Stimulated activated naive B cell treated with anti-CD40 and anti-IgM and Interleukin-4, amounts not matched to agents 10 μg/mL and 1 μg/mL and 100 μg/mL, for 72 hours (primary cell): ENCODE data around the gene PADI4.

Experiments
- ATAC-seq, 2 donors: fragments of 150-1000 bp; cut with Tn5 transposase; replicated peaks; 2 replicates each; pipeline ENCODE4 v1.10.0; 2021; ENCODE audit warnings: moderate library complexity in 1 of 2
- DNase-seq: peaks from one replicate; pipeline ENCODE4 v3.0.0; 2021
- H3K27ac Mint-ChIP-seq: one replicate; pipeline ENCODE4 v1.8.0; 2022; ENCODE audit warnings: mild to moderate bottlenecking, mixed read lengths
- H3K27me3 Mint-ChIP-seq, 2 donors: one replicate each; pipeline ENCODE4 v1.8.0; 2022; ENCODE audit warnings: mixed read lengths in 2 of 2
- H3K36me3 Mint-ChIP-seq, 2 donors: one replicate each; pipeline ENCODE4 v1.8.0; 2022; ENCODE audit warnings: mixed read lengths in 2 of 2, mild to moderate bottlenecking in 1 of 2
- H3K4me1 Mint-ChIP-seq, 2 donors: one replicate each; pipeline ENCODE4 v1.8.0; 2022; ENCODE audit warnings: mixed read lengths in 2 of 2, mild to moderate bottlenecking in 1 of 2
- H3K4me3 Mint-ChIP-seq, 2 donors: one replicate each; pipeline ENCODE4 v1.8.0; 2022; ENCODE audit warnings: mild to moderate bottlenecking in 2 of 2, mixed read lengths in 2 of 2, moderate library complexity in 1 of 2
- H3K9me3 Mint-ChIP-seq, 2 donors: one replicate each; pipeline ENCODE4 v1.8.0; 2022; ENCODE audit warnings: mixed read lengths in 2 of 2, mild to moderate bottlenecking in 1 of 2

PADI4 gene

GRCh38 chr1:17295292-17295691 lies 12.7 kb upstream of the PADI4 start:
- no peaks in the 10 kb centered on the region for H3K4me1 Mint-ChIP-seq
- no peak overlapping the region for H3K4me3 Mint-ChIP-seq
- H3K36me3 Mint-ChIP-seq, result no peaks in the 10 kb centered on the region
- DNase-seq (no peak), ATAC-seq (no peak)
- H3K27ac Mint-ChIP-seq, result no peak overlapping the region
- peaks cover 15 to 25% of the 10 kb centered on the region in 2 donors for H3K27me3 Mint-ChIP-seq
- peaks cover 0 to 7% of the 10 kb centered on the region in 2 donors for H3K9me3 Mint-ChIP-seq

- Mint-ChIP-seq H3K27ac (no peak overlapping the region), H3K27me3 (peaks cover 11 to 19% of the 10 kb centered on the region in 2 donors), H3K4me3 (no peak overlapping the region), H3K36me3 (no peaks in the 10 kb centered on the region), H3K9me3 (peaks cover 0 to 7% of the 10 kb centered on the region in 2 donors), H3K4me1 (no peaks in the 10 kb centered on the region)
- ATAC-seq (no peak), DNase-seq (no peak)
These were observed 11.9 kb upstream of the PADI4 start for GRCh38 chr1:17296086-17296485.

- Mint-ChIP-seq H3K4me1 (no peaks in the 10 kb centered on the region), H3K27ac (no peak overlapping the region), H3K4me3 (no peak overlapping the region), H3K36me3 (peaks cover 6% of the 10 kb centered on the region in 2 donors), H3K27me3 (peaks cover 14 to 23% of the 10 kb centered on the region in 2 donors), H3K9me3 (peaks cover 10 to 19% of the 10 kb centered on the region in 2 donors)
- ATAC-seq (no peak), DNase-seq (no peak)
These were observed 10.0 kb upstream of the PADI4 start for GRCh38 chr1:17297991-17298390.

- H3K27me3 Mint-ChIP-seq, result peaks cover 14 to 23% of the 10 kb centered on the region in 2 donors
- DNase-seq (no peak), ATAC-seq (no peak)
- no peaks in the 10 kb centered on the region for H3K4me1 Mint-ChIP-seq
- peaks cover 11 to 20% of the 10 kb centered on the region in 2 donors for H3K9me3 Mint-ChIP-seq
- peaks cover 6% of the 10 kb centered on the region in 2 donors for H3K36me3 Mint-ChIP-seq
- no peak overlapping the region for H3K4me3 Mint-ChIP-seq
- no peak overlapping the region for H3K27ac Mint-ChIP-seq
These were observed 6.2 kb upstream of the PADI4 start for GRCh38 chr1:17301767-17302166.

DNA sequence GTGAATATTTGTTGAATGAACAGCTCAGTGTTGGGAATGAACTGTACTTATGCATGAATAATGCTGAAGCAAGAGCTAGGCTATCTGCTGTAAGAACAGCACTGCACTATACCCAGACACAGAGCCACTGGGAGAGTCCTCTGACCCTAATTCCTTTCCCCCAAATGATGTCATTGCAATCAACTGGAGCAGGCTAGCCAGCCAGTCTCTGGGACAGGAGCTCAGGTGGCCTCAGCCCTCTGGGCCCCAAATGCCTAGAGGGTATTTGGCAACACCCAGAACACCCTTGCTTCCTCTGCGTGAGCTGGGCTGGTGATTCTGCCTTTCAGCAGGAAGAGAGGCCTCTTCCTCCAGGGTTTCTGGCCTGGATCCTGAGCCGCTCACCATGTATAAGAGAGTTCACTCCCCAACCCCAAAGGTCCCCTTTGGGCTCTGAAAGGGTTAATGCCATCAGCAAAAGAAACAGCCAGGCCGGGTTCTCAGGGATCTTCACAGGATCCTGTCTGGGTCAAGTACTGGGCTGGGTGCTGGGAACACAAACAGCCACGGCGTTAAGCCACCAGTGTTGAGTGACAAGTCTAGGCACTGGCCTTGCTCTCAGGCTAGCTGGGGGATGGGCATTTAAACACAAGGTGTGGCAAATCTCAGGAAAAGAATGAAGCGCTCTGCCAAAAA lies 3.7 kb upstream of the PADI4 start:
- no peak overlapping the region for H3K4me3 Mint-ChIP-seq
- peaks cover 15 to 42% of the 10 kb centered on the region in 2 donors for H3K27me3 Mint-ChIP-seq
- peaks cover 11 to 15% of the 10 kb centered on the region in 2 donors for H3K9me3 Mint-ChIP-seq
- no peak overlapping the region for H3K27ac Mint-ChIP-seq
- H3K4me1 Mint-ChIP-seq, result no peaks in the 10 kb centered on the region
- peaks cover 6% of the 10 kb centered on the region in 2 donors for H3K36me3 Mint-ChIP-seq
- DNase-seq (no peak), ATAC-seq (no peak)

- no peak overlapping the region for H3K27ac Mint-ChIP-seq
- H3K9me3 Mint-ChIP-seq, result peaks cover 11 to 12% of the 10 kb centered on the region in 2 donors
- H3K36me3 Mint-ChIP-seq, result peaks cover 6% of the 10 kb centered on the region in 2 donors
- H3K4me1 Mint-ChIP-seq, result no peaks in the 10 kb centered on the region
- peaks cover 17 to 47% of the 10 kb centered on the region in 2 donors for H3K27me3 Mint-ChIP-seq
- ATAC-seq, result no peak
- DNase-seq, result no peak
- no peak overlapping the region for H3K4me3 Mint-ChIP-seq
These were observed 3.2 kb upstream of the PADI4 start for GRCh38 chr1:17304826-17305175.

DNA sequence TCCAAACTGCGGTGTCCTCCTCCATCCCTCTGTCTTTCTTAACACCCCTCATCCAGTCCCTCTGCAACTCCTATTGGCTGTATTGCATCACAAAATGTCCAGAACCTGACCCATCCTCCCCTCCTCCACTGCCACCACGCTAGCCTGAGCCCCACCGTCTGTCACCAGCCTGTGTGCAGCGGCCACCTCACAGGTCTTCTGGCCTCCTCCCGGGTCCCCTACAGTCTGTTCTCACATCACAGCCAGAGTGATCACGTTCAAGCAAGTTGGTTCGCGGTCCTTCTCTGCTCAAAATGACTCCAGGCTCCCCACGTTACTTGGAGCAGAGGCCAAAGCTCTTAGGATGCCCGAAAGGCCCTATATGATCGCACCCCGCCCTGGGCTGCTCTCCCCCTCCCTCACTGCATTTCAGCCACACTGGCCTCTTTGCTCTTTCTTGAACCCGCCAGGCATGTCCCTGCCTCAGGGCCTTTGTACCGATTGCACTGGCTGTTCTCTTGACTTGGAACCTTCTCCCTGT lies 2.4 kb upstream of the PADI4 start:
- DNase-seq (no peak), ATAC-seq (no peak)
- peaks cover 25 to 55% of the 10 kb centered on the region in 2 donors for H3K27me3 Mint-ChIP-seq
- peaks cover 11 to 12% of the 10 kb centered on the region in 2 donors for H3K9me3 Mint-ChIP-seq
- H3K4me3 Mint-ChIP-seq, result no peak overlapping the region
- peaks cover 6% of the 10 kb centered on the region in 2 donors for H3K36me3 Mint-ChIP-seq
- H3K27ac Mint-ChIP-seq, result no peak overlapping the region
- H3K4me1 Mint-ChIP-seq, result no peaks in the 10 kb centered on the region

- H3K4me3 Mint-ChIP-seq, result no peak overlapping the region
These were observed 1.6 kb upstream of the PADI4 start for GRCh38 chr1:17306407-17306806.

GRCh38 chr1:17306921-17307320 lies 1.1 kb upstream of the PADI4 start:
- no peak overlapping the region for H3K27ac Mint-ChIP-seq
- ATAC-seq (no peak), DNase-seq (no peak)
- peaks cover 3 to 4% of the 10 kb centered on the region in 2 donors for H3K36me3 Mint-ChIP-seq
- no peak overlapping the region for H3K4me3 Mint-ChIP-seq
- peaks cover 25 to 55% of the 10 kb centered on the region in 2 donors for H3K27me3 Mint-ChIP-seq
- peaks cover 7 to 9% of the 10 kb centered on the region in 2 donors for H3K9me3 Mint-ChIP-seq
- H3K4me1 Mint-ChIP-seq, result no peaks in the 10 kb centered on the region

More at GRCh38 chr1:17306407-17306806, 1.6 kb upstream of the PADI4 start:
- DNase-seq (no peak), ATAC-seq (no peak)
- Mint-ChIP-seq H3K4me1 (no peaks in the 10 kb centered on the region), H3K36me3 (peaks cover 6% of the 10 kb centered on the region in 2 donors), H3K9me3 (peaks cover 11 to 12% of the 10 kb centered on the region in 2 donors), H3K27ac (no peak overlapping the region), H3K27me3 (peaks cover 25 to 55% of the 10 kb centered on the region in 2 donors)

GRCh38 chr1:17307329-17307728 lies 668 bp upstream of the PADI4 start:
- Mint-ChIP-seq H3K36me3 (no peaks in the 10 kb centered on the region), H3K9me3 (peaks cover 3 to 5% of the 10 kb centered on the region in 2 donors), H3K27me3 (peaks cover 25 to 57% of the 10 kb centered on the region in 2 donors), H3K27ac (no peak overlapping the region), H3K4me3 (no peak overlapping the region), H3K4me1 (no peaks in the 10 kb centered on the region)
- no peak for DNase-seq
- no peak for ATAC-seq

- ATAC-seq, result no peak
- H3K27ac Mint-ChIP-seq, result no peak overlapping the region
These were observed 596 bp downstream of the PADI4 start for GRCh38 chr1:17308593-17308992.

GRCh38 chr1:17309426-17310067 lies 1.6 kb downstream of the PADI4 start:
- H3K27me3 Mint-ChIP-seq, result peaks cover 29 to 58% of the 10 kb centered on the region in 2 donors
- no peak overlapping the region for H3K4me3 Mint-ChIP-seq
- H3K9me3 Mint-ChIP-seq, result no peaks in the 10 kb centered on the region
- no peaks in the 10 kb centered on the region for H3K36me3 Mint-ChIP-seq
- DNase-seq (no peak), ATAC-seq (no peak)
- no peaks in the 10 kb centered on the region for H3K4me1 Mint-ChIP-seq
- no peak overlapping the region for H3K27ac Mint-ChIP-seq

More at GRCh38 chr1:17308593-17308992, 596 bp downstream of the PADI4 start:
- Mint-ChIP-seq H3K4me3 (no peak overlapping the region), H3K36me3 (no peaks in the 10 kb centered on the region), H3K9me3 (no peaks in the 10 kb centered on the region), H3K4me1 (no peaks in the 10 kb centered on the region), H3K27me3 (peaks cover 29 to 58% of the 10 kb centered on the region in 2 donors)
- no peak for DNase-seq

DNA sequence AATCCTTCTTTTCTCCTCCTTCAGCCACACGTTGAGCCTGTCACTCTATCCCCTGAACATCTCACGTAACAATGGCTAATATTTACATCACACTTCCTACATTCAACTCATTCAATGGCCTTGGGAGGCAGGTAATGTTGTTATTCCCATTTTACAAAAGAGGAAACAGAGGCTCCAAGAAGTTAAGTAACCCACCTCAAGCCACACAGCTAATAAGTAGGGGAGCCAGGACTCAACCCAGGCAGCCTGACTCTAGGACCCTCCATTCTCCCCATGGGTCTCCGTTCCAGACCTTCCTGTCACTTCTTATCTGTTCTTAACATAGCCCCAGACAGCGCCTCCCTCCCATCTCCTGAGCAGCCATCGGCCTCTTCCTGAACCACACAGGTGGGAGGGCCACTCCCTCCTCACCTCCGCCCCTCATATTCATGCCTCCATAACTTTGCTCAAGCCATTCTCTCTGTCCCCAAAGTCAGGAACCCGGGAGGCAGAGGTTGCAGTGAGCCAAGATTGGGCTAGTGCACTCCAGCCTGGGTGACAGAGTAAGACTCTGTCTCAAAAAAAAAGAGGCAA lies 2.2 kb downstream of the PADI4 start:
- Mint-ChIP-seq H3K27ac (no peak overlapping the region), H3K36me3 (no peaks in the 10 kb centered on the region), H3K4me3 (no peak overlapping the region), H3K4me1 (no peaks in the 10 kb centered on the region), H3K9me3 (no peaks in the 10 kb centered on the region), H3K27me3 (peaks cover 32 to 56% of the 10 kb centered on the region in 2 donors)
- ATAC-seq, result no peak
- no peak for DNase-seq

DNA sequence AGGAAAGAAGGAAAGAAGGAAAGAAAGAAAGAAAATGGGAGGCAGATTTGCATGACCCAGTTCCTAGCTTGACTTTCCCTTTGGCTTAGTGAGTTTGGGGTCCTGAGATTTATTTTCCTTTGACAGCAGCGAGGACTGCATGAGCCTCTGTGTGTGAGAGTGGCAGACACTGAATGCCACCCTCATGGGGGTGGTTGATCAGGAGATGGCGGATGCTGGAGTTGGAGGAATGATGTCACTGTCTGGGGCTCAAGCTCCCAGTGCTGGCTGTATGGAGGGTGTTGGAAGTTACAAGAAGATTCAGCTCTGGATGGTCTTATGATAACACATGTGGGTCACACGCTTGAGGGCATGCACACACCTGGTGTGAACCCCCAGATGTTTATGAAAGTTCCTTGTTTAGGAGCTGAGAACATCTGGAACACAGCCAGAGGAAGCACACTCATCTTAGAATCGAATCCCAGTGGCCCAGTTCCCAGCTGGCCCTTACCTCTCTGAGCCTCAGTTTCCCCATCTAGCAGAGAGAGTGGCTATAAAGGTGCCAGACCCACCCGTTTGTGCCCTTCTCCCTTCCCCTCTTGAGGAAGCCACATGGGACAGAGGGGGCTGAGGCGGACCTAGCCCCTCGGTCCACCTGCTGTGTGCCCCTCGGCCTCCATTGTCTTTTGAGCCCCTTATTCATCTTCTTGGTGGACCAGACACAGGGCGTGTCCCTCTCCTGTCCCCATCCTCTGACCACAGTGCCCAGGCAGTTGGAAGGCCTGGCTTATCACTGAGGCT lies 5.7 kb downstream of the PADI4 start:
- Mint-ChIP-seq H3K9me3 (no peaks in the 10 kb centered on the region), H3K36me3 (no peaks in the 10 kb centered on the region), H3K4me1 (no peaks in the 10 kb centered on the region), H3K27me3 (peaks cover 25 to 31% of the 10 kb centered on the region in 2 donors), H3K4me3 (no peak overlapping the region), H3K27ac (peak overlapping the region; percentile 10)
- ATAC-seq (no peak), DNase-seq (no peak)
